ENCODE data around the gene CELF4.

Gene CELF4

DNA sequence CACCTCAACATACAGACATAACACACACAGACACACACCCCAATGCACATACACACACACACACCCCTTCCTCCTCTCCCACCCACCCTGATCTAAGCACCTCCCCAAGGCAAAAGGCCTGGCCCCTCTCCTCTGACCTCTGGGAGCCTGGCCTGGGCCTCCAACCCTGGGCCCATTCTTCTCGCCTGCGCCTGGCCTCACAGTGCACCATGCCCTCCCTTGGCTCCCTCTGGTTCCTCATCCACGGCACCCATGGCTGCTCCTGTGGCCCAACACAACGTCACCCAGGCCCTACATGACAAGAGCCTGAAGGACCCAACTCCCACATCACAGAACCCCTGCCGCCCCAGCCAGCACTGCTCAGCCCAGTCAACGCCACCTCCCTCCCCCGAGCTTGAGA lies 281.3 kb downstream of the CELF4 start:
- TF ChIP-seq, protein P1, sequence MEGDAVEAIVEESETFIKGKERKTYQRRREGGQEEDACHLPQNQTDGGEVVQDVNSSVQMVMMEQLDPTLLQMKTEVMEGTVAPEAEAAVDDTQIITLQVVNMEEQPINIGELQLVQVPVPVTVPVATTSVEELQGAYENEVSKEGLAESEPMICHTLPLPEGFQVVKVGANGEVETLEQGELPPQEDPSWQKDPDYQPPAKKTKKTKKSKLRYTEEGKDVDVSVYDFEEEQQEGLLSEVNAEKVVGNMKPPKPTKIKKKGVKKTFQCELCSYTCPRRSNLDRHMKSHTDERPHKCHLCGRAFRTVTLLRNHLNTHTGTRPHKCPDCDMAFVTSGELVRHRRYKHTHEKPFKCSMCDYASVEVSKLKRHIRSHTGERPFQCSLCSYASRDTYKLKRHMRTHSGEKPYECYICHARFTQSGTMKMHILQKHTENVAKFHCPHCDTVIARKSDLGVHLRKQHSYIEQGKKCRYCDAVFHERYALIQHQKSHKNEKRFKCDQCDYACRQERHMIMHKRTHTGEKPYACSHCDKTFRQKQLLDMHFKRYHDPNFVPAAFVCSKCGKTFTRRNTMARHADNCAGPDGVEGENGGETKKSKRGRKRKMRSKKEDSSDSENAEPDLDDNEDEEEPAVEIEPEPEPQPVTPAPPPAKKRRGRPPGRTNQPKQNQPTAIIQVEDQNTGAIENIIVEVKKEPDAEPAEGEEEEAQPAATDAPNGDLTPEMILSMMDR (conservative IDR thresholded peaks at IDR 0.05): no peak
- no peak for TF ChIP-seq ZFX (IDR thresholded peaks at IDR 0.05)
- H3K27ac ChIP-seq: no peak overlapping the region

DNA sequence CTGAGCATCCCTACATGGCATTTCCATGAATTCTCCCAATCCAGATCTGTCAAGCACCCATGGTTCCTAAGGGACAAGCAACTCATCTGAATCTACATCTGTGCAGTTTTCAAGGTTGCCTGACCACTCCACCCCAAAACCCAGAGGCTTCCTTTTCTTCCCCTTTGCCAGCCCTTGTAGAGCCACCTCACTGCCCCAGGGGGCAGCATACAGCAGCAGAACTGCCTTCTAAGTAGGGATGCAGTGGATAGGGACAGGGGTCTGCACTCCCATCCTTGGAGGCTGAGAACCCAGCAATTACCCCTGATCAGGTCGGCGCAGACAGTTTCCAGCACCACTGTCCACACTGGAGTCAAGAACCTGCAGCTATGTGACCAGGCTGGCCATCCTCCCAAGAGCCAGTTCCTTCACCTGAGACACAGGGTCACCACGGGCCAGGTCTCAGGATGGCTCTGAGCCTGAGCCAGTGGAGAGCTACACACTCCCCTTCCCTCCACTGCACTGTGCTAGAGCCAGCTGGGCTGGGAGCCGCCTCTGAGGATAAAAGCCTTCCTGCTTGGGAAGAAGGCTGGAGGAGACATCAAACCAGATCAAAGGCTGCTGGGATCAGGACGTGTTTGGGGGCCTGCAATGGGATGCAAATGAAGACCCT lies 283.1 kb downstream of the CELF4 start:
- TF ChIP-seq ZFX (IDR thresholded peaks at IDR 0.05): no peak
- TF ChIP-seq, protein P1 (conservative IDR thresholded peaks at IDR 0.05): no peak; the same call in 1 of the 2 replicates
- H3K27ac ChIP-seq: no peak overlapping the region

DNA sequence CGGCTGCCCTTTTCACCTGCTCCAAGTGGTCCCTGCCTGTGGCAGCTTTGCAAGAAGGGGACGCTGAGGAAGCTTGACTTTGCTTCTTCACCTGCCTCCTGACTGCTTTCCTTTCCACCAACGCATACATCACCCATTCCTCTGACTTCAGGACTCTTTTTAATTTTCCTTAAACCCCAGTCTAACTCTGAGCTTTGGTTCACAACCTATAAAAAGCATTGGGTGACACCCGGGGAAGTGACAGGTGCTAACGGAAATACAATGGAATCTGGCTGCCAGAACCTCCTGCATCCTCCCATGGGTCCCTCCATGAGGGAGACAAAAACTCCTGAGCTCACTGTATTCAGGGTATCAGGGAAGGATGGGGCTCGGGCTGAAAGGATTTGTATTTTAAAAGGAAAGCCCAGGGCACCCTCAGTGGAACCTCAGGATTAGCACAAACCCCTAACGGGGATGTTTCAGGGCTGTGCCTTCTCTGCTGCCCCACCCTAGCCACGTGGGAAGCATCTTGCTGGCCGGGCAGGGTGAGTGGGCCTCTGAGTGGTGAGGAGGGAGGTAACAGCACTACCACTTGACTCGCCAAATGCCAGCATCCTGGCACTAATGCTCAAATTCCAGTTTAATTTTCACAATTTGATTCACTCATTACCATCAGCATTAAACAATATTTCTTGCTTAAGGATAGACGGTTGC lies 284.8 kb downstream of the CELF4 start:
- TF ChIP-seq ZFX (IDR thresholded peaks at IDR 0.05): no peak
- TF ChIP-seq, protein P1 (conservative IDR thresholded peaks at IDR 0.05): no peak
- no peak overlapping the region for H3K27ac ChIP-seq

DNA sequence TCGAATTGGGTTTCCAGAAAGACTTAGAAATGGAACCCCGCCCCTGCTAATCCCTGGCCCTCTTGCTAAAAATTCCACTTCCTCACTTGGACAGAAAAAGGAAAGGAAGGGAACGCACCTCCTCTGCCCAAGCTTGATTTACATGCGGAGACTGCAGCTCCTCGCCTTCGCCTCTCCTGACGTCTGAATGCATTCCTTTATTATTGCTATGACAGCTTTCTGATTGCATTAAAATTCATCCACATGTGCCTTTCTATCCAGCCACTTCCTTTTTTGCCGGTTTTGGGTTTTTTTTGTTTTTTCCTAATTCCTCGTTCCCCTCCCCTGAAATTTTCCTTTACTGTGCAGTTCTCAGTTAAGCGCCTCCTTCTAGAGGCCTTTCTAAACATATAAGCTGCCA lies 287.8 kb downstream of the CELF4 start:
- no peak overlapping the region for H3K27ac ChIP-seq
- no peak for TF ChIP-seq ZFX (IDR thresholded peaks at IDR 0.05)
- TF ChIP-seq, protein P1 (conservative IDR thresholded peaks at IDR 0.05): no peak

DNA sequence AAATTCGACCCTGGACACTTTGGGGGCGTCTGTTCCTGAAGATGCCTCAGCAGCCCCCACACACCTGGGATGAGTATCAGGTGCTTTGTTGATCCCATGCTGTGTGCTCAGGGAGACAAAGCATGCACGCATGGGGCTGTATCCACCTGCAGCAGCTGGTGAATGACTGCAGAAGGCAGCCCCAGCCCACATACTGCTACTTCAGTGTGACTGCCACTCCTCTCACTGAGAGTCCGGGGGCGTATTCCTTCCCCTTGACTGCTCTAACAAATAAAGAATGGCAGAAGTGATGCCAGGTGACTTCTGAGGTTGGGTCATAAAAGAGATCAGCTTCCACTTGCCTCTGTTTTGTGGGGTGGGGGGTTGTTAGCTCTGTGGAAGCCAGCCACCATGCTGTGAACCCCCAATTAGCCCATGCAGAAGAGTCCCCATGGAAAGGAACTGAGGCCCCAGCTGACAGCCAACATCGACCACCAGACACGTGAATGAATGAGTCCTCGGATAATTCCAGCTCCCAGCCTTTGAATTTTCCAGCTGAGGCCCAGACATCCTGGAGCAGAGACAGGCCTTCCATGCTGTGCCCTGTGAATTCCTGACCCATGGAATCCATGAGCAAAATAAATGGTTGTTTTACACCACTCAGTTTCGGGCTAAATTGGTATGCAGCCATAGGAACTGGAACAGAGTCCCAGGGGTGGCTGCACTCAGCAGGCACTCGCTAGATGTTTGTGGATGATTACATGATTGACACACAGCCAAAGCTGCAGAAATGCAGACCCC lies 289.3 kb downstream of the CELF4 start:
- TF ChIP-seq, protein P1 (conservative IDR thresholded peaks at IDR 0.05): no peak
- TF ChIP-seq ZFX (IDR thresholded peaks at IDR 0.05): no peak
- no peak overlapping the region for H3K27ac ChIP-seq

DNA sequence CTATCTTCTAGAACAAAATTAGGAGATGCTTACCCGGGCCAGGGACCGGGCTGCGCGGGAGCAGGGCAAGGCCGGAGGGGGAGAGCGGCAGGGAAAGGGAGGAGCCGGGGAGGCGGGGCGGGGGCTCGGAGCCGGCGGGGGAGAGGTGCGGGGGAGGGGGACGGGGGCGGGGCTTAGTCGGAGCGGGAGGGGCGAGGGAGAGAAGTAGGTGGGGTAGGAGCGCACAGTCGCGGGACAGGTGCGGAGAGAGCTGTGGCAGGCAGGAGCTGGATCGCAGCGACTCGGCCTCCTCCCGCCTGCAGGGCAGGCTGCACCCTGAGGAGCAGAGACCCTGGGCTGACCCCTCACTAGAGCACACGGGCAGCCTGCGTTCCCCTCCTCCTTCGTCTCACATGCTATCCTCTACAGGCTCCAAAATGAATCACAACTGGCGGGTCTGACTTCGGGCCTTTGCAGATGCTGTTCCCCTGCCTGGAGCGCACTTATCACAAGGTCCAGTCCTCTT lies 290.3 kb downstream of the CELF4 start:
- H3K27ac ChIP-seq: no peak overlapping the region
- TF ChIP-seq, protein P1 (conservative IDR thresholded peaks at IDR 0.05): no peak
- TF ChIP-seq ZFX (IDR thresholded peaks at IDR 0.05): no peak

All from C4-2B (cell line).